ENCODE measurements around the gene ZFHX3.

ZFHX3 gene

GRCh38 chr16:72791786-72792185 lies 256.1 kb downstream of the ZFHX3 start:
- no peak for DNase-seq

- DNase-seq = no peak
Observed at GRCh38 chr16:72789921-72790320, 258.0 kb downstream of the ZFHX3 start.

GRCh38 chr16:72789465-72789864 lies 258.5 kb downstream of the ZFHX3 start:
- no peak for DNase-seq

GRCh38 chr16:72788269-72788809 lies 259.6 kb downstream of the ZFHX3 start:
- DNase-seq = no peak

- peak; percentile 69 for DNase-seq
Observed at GRCh38 chr16:72787514-72788268, 260.2 kb downstream of the ZFHX3 start.

GRCh38 chr16:72787130-72787513 lies 260.8 kb downstream of the ZFHX3 start:
- no peak for DNase-seq

- DNase-seq = no peak
Observed at GRCh38 chr16:72786606-72787005, 261.3 kb downstream of the ZFHX3 start.

- no peak for DNase-seq
Observed at GRCh38 chr16:72785886-72786285, 262.0 kb downstream of the ZFHX3 start.

GRCh38 chr16:72785171-72785570 lies 262.8 kb downstream of the ZFHX3 start:
- DNase-seq = no peak

GRCh38 chr16:72783716-72784318 lies 264.1 kb downstream of the ZFHX3 start:
- no peak for DNase-seq

GRCh38 chr16:72769876-72770275 lies 278.1 kb downstream of the ZFHX3 start:
- DNase-seq = no peak

GRCh38 chr16:72768591-72768990 lies 279.3 kb downstream of the ZFHX3 start:
- no peak for DNase-seq

GRCh38 chr16:72766506-72766905 lies 281.4 kb downstream of the ZFHX3 start:
- DNase-seq = no peak

- DNase-seq = peak; percentile 37
Observed at GRCh38 chr16:72764015-72764654, 283.8 kb downstream of the ZFHX3 start.

GRCh38 chr16:72760581-72760980 lies 287.3 kb downstream of the ZFHX3 start:
- no peak for DNase-seq

- no peak for DNase-seq
Observed at GRCh38 chr16:72753881-72754280, 294.0 kb downstream of the ZFHX3 start.

GRCh38 chr16:72752004-72752695 lies 295.8 kb downstream of the ZFHX3 start:
- no peak for DNase-seq

GRCh38 chr16:72751076-72751475 lies 296.9 kb downstream of the ZFHX3 start:
- no peak for DNase-seq

- DNase-seq = no peak
Observed at GRCh38 chr16:72749091-72749490, 298.8 kb downstream of the ZFHX3 start.

- DNase-seq = no peak
Observed at GRCh38 chr16:72744076-72744793, 303.7 kb downstream of the ZFHX3 start.

GRCh38 chr16:72743011-72743761 lies 304.7 kb downstream of the ZFHX3 start:
- no peak for DNase-seq
